IMR-90 (cell line): Measurements from ENCODE around the gene GLIS1.

ENCODE experiments used
- CEBPB ChIP-seq: IDR thresholded peaks from 2 replicates; pipeline ENCODE4 v1.6.1; 2012; ENCODE audit warnings: low read depth, low read length, improper control_type of control experiment
- FOS ChIP-seq: fragments of 150-350 bp; IDR thresholded peaks from 2 replicates; pipeline ENCODE4 v1.6.1; 2016; ENCODE audit warnings: low read depth, low read length
- MAZ ChIP-seq: IDR thresholded peaks from 2 replicates; pipeline ENCODE4 v1.6.1; 2012; ENCODE audit warnings: low read depth, mild to moderate bottlenecking, low read length, improper control_type of control experiment, moderate library complexity, borderline replicate concordance
- NFE2L2 ChIP-seq: fragments of 150-350 bp; IDR thresholded peaks from 2 replicates; pipeline ENCODE4 v1.6.1; 2016; ENCODE audit warnings: low read depth, mild to moderate bottlenecking, low read length
- POLR2A ChIP-seq: IDR thresholded peaks from 2 replicates; pipeline ENCODE4 v1.6.1; 2012; ENCODE audit warnings: mild to moderate bottlenecking, low read depth, low read length
- RAD21 ChIP-seq: IDR thresholded peaks from 2 replicates; pipeline ENCODE4 v1.6.1; 2012; ENCODE audit warnings: low read length, improper control_type of control experiment
- RFX5 ChIP-seq: IDR thresholded peaks from 2 replicates; pipeline ENCODE4 v1.8.0; 2012; ENCODE audit warnings: low read depth, mild to moderate bottlenecking, low read length, moderate library complexity
- SMC3 ChIP-seq: fragments of 150-350 bp; IDR thresholded peaks from 2 replicates; pipeline ENCODE4 v1.6.1; 2016; ENCODE audit warnings: low read depth, mild to moderate bottlenecking, antibody characterized with exemption, low read length, moderate library complexity
- TF ChIP-seq, protein P1 (sequence below): conservative IDR thresholded peaks from 2 replicates; pipeline ENCODE4 v1.5.1; 2012; ENCODE audit warnings: mild to moderate bottlenecking, low read depth, low read length, improper control_type of control experiment
- TF ChIP-seq, protein P2 (sequence below): fragments of 150-350 bp; IDR thresholded peaks from 2 replicates; pipeline ENCODE4 v1.6.1; 2017; ENCODE audit warnings: mild to moderate bottlenecking, antibody characterized with exemption, low read length, low read depth

DNA sequence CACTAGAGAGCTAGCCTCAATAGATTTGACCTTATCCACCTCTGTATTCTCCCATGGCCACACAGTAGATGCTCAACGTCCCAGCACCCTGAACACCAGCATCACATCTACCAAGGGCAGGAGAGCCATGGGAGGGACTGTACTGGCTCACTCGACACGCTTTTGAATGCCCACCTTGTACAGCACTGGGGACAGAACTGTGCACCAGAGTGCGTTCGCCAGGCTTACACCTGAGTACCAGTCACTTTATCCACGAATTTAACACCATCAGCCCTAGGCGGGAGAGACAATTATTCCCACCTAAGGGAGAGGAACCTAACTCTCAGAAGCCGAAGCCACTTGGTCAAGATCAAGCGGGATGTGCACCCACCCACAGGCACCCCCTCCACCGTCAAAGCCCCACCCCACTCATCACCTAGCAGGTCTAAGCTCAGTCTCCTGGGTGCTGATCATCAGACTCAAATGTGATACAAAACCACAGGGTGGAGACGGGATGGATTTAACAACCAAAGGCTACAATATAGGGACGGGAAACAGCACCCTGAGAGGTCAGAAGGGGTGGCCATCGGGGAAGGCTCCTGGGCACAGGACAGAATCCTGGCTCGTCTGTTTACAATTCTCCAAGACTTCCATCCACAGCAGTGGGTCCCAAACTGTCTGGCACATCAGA, 110.5 kb downstream of the GLIS1 start:
- TF ChIP-seq, protein P1, sequence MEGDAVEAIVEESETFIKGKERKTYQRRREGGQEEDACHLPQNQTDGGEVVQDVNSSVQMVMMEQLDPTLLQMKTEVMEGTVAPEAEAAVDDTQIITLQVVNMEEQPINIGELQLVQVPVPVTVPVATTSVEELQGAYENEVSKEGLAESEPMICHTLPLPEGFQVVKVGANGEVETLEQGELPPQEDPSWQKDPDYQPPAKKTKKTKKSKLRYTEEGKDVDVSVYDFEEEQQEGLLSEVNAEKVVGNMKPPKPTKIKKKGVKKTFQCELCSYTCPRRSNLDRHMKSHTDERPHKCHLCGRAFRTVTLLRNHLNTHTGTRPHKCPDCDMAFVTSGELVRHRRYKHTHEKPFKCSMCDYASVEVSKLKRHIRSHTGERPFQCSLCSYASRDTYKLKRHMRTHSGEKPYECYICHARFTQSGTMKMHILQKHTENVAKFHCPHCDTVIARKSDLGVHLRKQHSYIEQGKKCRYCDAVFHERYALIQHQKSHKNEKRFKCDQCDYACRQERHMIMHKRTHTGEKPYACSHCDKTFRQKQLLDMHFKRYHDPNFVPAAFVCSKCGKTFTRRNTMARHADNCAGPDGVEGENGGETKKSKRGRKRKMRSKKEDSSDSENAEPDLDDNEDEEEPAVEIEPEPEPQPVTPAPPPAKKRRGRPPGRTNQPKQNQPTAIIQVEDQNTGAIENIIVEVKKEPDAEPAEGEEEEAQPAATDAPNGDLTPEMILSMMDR: no peak
- TF ChIP-seq POLR2A: no peak
- no peak for TF ChIP-seq RAD21
- no peak for TF ChIP-seq RFX5
- TF ChIP-seq MAZ: no peak
- TF ChIP-seq, protein P2, sequence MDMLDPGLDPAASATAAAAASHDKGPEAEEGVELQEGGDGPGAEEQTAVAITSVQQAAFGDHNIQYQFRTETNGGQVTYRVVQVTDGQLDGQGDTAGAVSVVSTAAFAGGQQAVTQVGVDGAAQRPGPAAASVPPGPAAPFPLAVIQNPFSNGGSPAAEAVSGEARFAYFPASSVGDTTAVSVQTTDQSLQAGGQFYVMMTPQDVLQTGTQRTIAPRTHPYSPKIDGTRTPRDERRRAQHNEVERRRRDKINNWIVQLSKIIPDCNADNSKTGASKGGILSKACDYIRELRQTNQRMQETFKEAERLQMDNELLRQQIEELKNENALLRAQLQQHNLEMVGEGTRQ: no peak
- TF ChIP-seq CEBPB: no peak
- no peak for TF ChIP-seq NFE2L2
- no peak for TF ChIP-seq FOS
- no peak for TF ChIP-seq SMC3
